Epithelial cell of esophagus (primary cell): ENCODE data around the gene CNTNAP2.

Experiments
- DNase-seq: peaks from one replicate; pipeline ENCODE4 v3.0.0; 2010; ENCODE audit warnings: low read depth
- H3K4me3 ChIP-seq: 2 replicates; pipeline ENCODE4 v1.5.1; 2011; ENCODE audit warnings: mild to moderate bottlenecking, low read length, control low read depth
- CTCF ChIP-seq: IDR thresholded peaks from 2 replicates; pipeline ENCODE4 v1.5.1; 2011; ENCODE audit warnings: low read depth, mild to moderate bottlenecking, low read length, control low read depth, inconsistent platforms; ENCODE audit not compliant: insufficient read depth; ENCODE audit errors: missing control alignments

Gene CNTNAP2

GRCh38 chr7:148223738-148224137 lies 2107.1 kb downstream of the CNTNAP2 start:
- no peak overlapping the region for H3K4me3 ChIP-seq
- TF ChIP-seq CTCF = no peak
- DNase-seq = no peak

GRCh38 chr7:148230296-148230695 lies 2113.7 kb downstream of the CNTNAP2 start:
- TF ChIP-seq CTCF = no peak
- no peak for DNase-seq
- no peak overlapping the region for H3K4me3 ChIP-seq

GRCh38 chr7:148230883-148231282 lies 2114.3 kb downstream of the CNTNAP2 start:
- no peak for DNase-seq
- TF ChIP-seq CTCF = no peak
- no peak overlapping the region for H3K4me3 ChIP-seq

GRCh38 chr7:148232784-148233183 lies 2116.2 kb downstream of the CNTNAP2 start:
- H3K4me3 ChIP-seq = no peak overlapping the region
- no peak for DNase-seq
- TF ChIP-seq CTCF = no peak

- no peak overlapping the region for H3K4me3 ChIP-seq
- no peak for TF ChIP-seq CTCF
- no peak for DNase-seq
These were observed 2118.1 kb downstream of the CNTNAP2 start for GRCh38 chr7:148234715-148235114.

- TF ChIP-seq CTCF = no peak
- peak; percentile 24 for DNase-seq
- H3K4me3 ChIP-seq = no peak overlapping the region
These were observed 2122.2 kb downstream of the CNTNAP2 start for GRCh38 chr7:148238761-148239325.

- DNase-seq = no peak
- no peak for TF ChIP-seq CTCF
These were observed 2125.2 kb downstream of the CNTNAP2 start for GRCh38 chr7:148241700-148242293.

More at GRCh38 chr7:148241700-148242293, 2125.2 kb downstream of the CNTNAP2 start:
- H3K4me3 ChIP-seq = no peak overlapping the region
